ENCODE results near the gene PRSS27. TPM values are rescaled to one million over a fixed set of nuclear protein-coding genes. Genes with fewer than 3 reads are reported as not detected.

Gene PRSS27
- total and polyA plus RNA-seq, 11 donors = 0.19 to 1.3 (median 0.39) TPM; not detected in 3

DNA sequence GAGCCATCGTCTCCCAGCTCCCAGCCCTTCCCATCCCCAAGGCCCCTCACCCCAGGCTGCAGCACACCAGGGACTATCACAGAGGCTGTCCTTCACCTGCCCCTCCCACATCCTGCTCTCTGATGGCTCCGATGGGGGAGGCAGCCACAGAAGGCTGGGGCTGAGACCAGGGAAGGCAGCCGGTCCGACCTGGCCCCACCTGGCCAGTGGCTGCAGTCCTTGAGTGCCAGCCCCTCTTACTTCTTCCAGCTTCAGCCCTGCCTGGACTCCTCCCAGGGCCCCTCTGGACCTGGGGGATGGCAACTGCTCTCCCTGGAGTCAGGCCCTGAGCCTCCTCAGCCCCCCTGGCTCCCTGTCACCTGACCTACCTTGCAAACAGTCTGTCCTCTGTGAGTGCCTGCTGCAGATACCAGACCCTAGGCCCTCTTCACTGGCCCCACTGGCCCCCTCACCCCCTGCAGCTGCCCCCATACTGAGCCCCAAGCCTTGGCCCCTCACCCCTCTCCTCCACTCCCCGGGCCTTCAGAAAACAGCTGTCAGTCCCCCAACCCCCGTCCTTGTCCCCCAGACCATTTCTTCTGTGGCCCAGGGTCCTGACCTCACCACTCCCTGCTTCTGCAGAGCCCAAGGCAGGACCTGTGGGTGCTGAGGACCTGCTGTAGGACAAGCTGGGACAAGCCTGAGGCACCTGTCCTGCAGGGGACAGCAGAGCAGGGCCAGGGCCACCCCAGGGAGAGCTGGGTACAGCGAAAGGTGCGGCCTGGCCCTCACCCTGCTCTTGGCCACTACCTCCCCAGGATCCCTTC, 19.8 kb upstream of the PRSS27 start:
- TF ChIP-seq POLR2A (IDR thresholded peaks at IDR 0.05) = no peak
- TF ChIP-seq, protein P1, sequence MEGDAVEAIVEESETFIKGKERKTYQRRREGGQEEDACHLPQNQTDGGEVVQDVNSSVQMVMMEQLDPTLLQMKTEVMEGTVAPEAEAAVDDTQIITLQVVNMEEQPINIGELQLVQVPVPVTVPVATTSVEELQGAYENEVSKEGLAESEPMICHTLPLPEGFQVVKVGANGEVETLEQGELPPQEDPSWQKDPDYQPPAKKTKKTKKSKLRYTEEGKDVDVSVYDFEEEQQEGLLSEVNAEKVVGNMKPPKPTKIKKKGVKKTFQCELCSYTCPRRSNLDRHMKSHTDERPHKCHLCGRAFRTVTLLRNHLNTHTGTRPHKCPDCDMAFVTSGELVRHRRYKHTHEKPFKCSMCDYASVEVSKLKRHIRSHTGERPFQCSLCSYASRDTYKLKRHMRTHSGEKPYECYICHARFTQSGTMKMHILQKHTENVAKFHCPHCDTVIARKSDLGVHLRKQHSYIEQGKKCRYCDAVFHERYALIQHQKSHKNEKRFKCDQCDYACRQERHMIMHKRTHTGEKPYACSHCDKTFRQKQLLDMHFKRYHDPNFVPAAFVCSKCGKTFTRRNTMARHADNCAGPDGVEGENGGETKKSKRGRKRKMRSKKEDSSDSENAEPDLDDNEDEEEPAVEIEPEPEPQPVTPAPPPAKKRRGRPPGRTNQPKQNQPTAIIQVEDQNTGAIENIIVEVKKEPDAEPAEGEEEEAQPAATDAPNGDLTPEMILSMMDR (IDR thresholded peaks at IDR 0.05) = no peak
- WGBS, 4 donors = 55 to 66% (median 61%) methylated on average over 5 to 8 of the region's 8 CpGs
- Histone ChIP-seq H3K4me1 (no peaks in the 10 kb centered on the region), H3K27ac (no peak overlapping the region), H3K36me3 (no peaks in the 10 kb centered on the region), H3K9me3 (no peaks in the 10 kb centered on the region), H3K4me3 (no peak overlapping the region), H3K27me3 (peaks cover 0 to 8% (median 0%) of the 10 kb centered on the region in 9 donors)
- no peak for DNase-seq
- no peak for ATAC-seq
- intact Hi-C loops (cut with DNase I) = no loop called here

DNA sequence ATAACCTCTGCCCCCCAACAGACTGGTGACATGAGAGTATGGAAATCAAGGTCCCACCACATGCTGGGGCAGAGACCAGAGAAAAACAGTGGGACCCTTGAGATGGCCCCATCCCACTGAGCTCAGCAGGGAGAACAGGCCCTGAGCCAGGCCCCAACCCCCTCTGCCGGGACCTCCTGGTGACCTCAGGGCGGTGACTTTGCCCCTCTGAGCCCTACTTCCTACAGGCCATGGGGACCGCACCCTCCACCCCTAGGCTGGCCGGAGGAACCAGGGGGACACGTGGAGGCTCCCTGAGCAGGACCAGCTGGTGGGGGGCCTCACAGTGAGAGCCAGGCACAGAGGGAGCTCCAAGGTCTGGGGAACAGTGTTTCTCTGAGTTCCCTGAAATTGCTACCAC, 18.6 kb upstream of the PRSS27 start:
- ATAC-seq = no peak
- Histone ChIP-seq H3K36me3 (no peaks in the 10 kb centered on the region), H3K4me3 (no peak overlapping the region), H3K9me3 (no peaks in the 10 kb centered on the region), H3K4me1 (no peaks in the 10 kb centered on the region), H3K27ac (no peak overlapping the region), H3K27me3 (peaks cover 0 to 8% (median 0%) of the 10 kb centered on the region in 9 donors)
- no peak for DNase-seq
- no peak for TF ChIP-seq POLR2A (IDR thresholded peaks at IDR 0.05)
- TF ChIP-seq, protein P1 (IDR thresholded peaks at IDR 0.05) = no peak
- 78 to 79% (median 79%) methylated on average over 2 to 5 of the region's 5 CpGs; no CpG with 5 or more reads in 1 of the 4 donors for WGBS, 4 donors
- intact Hi-C loops (cut with DNase I) = no loop called here

GRCh38 chr16:2737895-2738418, 17.9 kb upstream of the PRSS27 start:
- TF ChIP-seq POLR2A (IDR thresholded peaks at IDR 0.05) = no peak
- TF ChIP-seq, protein P1 (IDR thresholded peaks at IDR 0.05) = no peak
- peak in 1 of 4 donors; percentile 15 for ATAC-seq
- WGBS, 4 donors = 76 to 89% (median 83%) methylated on average over 7 of the region's 7 CpGs
- Histone ChIP-seq H3K27ac (no peak overlapping the region), H3K36me3 (no peaks in the 10 kb centered on the region), H3K4me3 (no peak overlapping the region), H3K9me3 (no peaks in the 10 kb centered on the region), H3K4me1 (no peaks in the 10 kb centered on the region), H3K27me3 (peaks cover 0 to 8% (median 0%) of the 10 kb centered on the region in 9 donors)
- peak in 1 of 5 donors; percentile 19 for DNase-seq
- intact Hi-C loops (cut with DNase I) = no loop called here

GRCh38 chr16:2737238-2737605, 17.2 kb upstream of the PRSS27 start:
- Histone ChIP-seq H3K36me3 (no peaks in the 10 kb centered on the region), H3K27me3 (peaks cover 0 to 8% (median 0%) of the 10 kb centered on the region in 9 donors), H3K27ac (no peak overlapping the region), H3K4me1 (no peaks in the 10 kb centered on the region), H3K9me3 (no peaks in the 10 kb centered on the region), H3K4me3 (no peak overlapping the region)
- DNase-seq (peak in 1 of 5 donors; percentile 31), ATAC-seq (no peak)
- intact Hi-C loops (cut with DNase I) = no loop called here
- 78 to 89% (median 85%) methylated on average over 5 of the region's 5 CpGs for WGBS, 4 donors
- TF ChIP-seq POLR2A (IDR thresholded peaks at IDR 0.05) = no peak
- TF ChIP-seq, protein P1 (IDR thresholded peaks at IDR 0.05) = no peak
